ENCODE measurements around the gene DHH.

- TF ChIP-seq POLR2A (IDR thresholded peaks at IDR 0.05) (no peak), CTCF (IDR thresholded peaks at IDR 0.05) (no peak)
Observed at GRCh38 chr12:49097381-49097780, 2.8 kb upstream of the DHH start.
